Neural progenitor cell (in vitro differentiated cells): ENCODE measurements around the gene SLC6A7. TPM values are rescaled to one million over a fixed set of nuclear protein-coding genes. Genes with fewer than 3 reads are reported as not detected.
"Not testable (repeated sequence)": the region's sequence is repeated elsewhere in the genome, so short reads cannot be mapped to it uniquely, and the experiment has no call there.

ENCODE experiments used
- DNase-seq: peaks from one replicate; pipeline ENCODE4 v3.0.0-alpha.2; 2016; ENCODE audit warnings: low spot score
- H2AFZ ChIP-seq: fragments of 200-600 bp; sonication (generic); replicated peaks from 2 replicates; pipeline ENCODE4 v1.6.1; 2016; ENCODE audit warnings: antibody characterized with exemption
- H3F3A ChIP-seq: fragments of 200-600 bp; sonication (generic); 2 replicates; pipeline ENCODE4 v1.6.1; 2016; ENCODE audit warnings: antibody characterized with exemption, low read depth
- H3K27ac ChIP-seq: fragments of 200-600 bp; sonication (generic); 2 replicates; pipeline ENCODE4 v1.5.1; 2016; ENCODE audit warnings: mild to moderate bottlenecking
- H3K27me3 ChIP-seq: fragments of 200-600 bp; sonication (generic); 2 replicates; pipeline ENCODE4 v1.6.1; 2016; ENCODE audit warnings: mild to moderate bottlenecking, moderate library complexity
- H3K36me3 ChIP-seq: fragments of 200-600 bp; sonication (generic); 2 replicates; pipeline ENCODE4 v1.5.1; 2016
- H3K4me1 ChIP-seq: fragments of 200-600 bp; sonication (generic); 2 replicates; pipeline ENCODE4 v1.6.1; 2016; ENCODE audit warnings: mixed run types
- H3K4me2 ChIP-seq: fragments of 200-600 bp; sonication (generic); 2 replicates; pipeline ENCODE4 v1.6.1; 2016
- H3K4me3 ChIP-seq: fragments of 200-600 bp; sonication (generic); 2 replicates; pipeline ENCODE4 v1.5.1; 2016
- H3K79me2 ChIP-seq: fragments of 200-600 bp; sonication (generic); 2 replicates; pipeline ENCODE4 v1.6.1; 2016; ENCODE audit warnings: low read depth
- H3K9ac ChIP-seq: fragments of 200-600 bp; sonication (generic); 2 replicates; pipeline ENCODE4 v1.6.1; 2016
- H3K9me3 ChIP-seq: fragments of 200-600 bp; sonication (generic); 2 replicates; pipeline ENCODE4 v1.5.1; 2016; ENCODE audit warnings: low read depth
- H4K20me1 ChIP-seq: fragments of 200-600 bp; sonication (generic); 2 replicates; pipeline ENCODE4 v1.6.1; 2016; ENCODE audit warnings: low read depth
- H3K27ac Mint-ChIP-seq: 3 replicates; pipeline ENCODE4 v1.8.0; 2021; ENCODE audit warnings: mixed read lengths
- H3K27me3 Mint-ChIP-seq: 2 replicates; pipeline ENCODE4 v1.8.0; 2022; ENCODE audit warnings: low read depth, mild to moderate bottlenecking, inconsistent platforms, moderate library complexity, mixed read lengths; ENCODE audit not compliant: insufficient read depth
- H3K36me3 Mint-ChIP-seq: 3 replicates; pipeline ENCODE4 v1.8.0; 2021; ENCODE audit warnings: mixed read lengths
- H3K4me1 Mint-ChIP-seq: 3 replicates; pipeline ENCODE4 v1.8.0; 2021; ENCODE audit warnings: mixed read lengths
- H3K4me3 Mint-ChIP-seq: 3 replicates; pipeline ENCODE4 v1.8.0; 2021; ENCODE audit warnings: mild to moderate bottlenecking, moderate library complexity, mixed read lengths
- H3K9me3 Mint-ChIP-seq: 3 replicates; pipeline ENCODE4 v1.8.0; 2020; ENCODE audit warnings: mixed read lengths
- EZH2 ChIP-seq: fragments of 200-600 bp; sonication (generic); IDR thresholded peaks from 2 replicates; pipeline ENCODE4 v1.6.1; 2017; ENCODE audit warnings: antibody characterized with exemption, mild to moderate bottlenecking, moderate library complexity
- EZH2phosphoT487 ChIP-seq: fragments of 200-600 bp; sonication (generic); IDR thresholded peaks from 2 replicates; pipeline ENCODE4 v1.6.1; 2017; ENCODE audit warnings: antibody characterized with exemption
- total RNA-seq: library from RNA; depleted of rRNA; stranded (reverse); fragments of >200 nt; gene quantifications from 2 replicates; pipeline ENCODE4 v1.2.3, GENCODE V29; 2015; ENCODE audit warnings: low replicate concordance
- TF ChIP-seq, protein P1 (sequence below): fragments of 200-600 bp; sonication (generic); IDR thresholded peaks from 2 replicates; pipeline ENCODE4 v1.5.1; 2017; ENCODE audit warnings: antibody characterized with exemption, mild to moderate bottlenecking

The SLC6A7 gene
- total RNA-seq, 1 donor from 2014 or later: not detected

DNA sequence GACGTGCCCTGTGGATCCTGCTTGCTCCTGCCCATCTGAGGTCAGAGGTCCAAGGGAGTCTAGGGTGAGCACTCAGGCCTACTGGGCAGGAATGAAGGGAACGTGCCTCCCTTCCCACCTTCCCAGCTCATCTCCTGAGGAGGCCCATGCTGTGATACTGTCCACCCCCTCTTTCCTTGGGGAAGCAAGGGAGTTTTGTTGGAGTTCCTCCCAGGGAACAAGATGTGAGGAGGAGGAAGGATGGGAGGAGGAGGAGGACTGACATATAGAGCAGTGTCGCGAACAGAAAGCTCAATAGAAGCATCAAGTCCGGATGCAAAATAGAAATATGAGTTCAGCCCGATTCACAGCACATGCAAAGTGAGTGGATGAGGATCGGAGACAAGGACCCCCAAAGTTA is 41.0 kb downstream of the SLC6A7 start:
- no peak overlapping the region for H3K4me2 ChIP-seq
- no peaks in the 10 kb centered on the region for H3K27me3 ChIP-seq
- no peak overlapping the region for H3K4me3 Mint-ChIP-seq
- no peaks in the 10 kb centered on the region for H3K9me3 Mint-ChIP-seq
- no peak overlapping the region for H2AFZ ChIP-seq
- H3K27me3 Mint-ChIP-seq: peaks cover 4% of the 10 kb centered on the region
- H3K79me2 ChIP-seq: no peaks in the 10 kb centered on the region
- H3K4me1 ChIP-seq: no peaks in the 10 kb centered on the region
- H3K4me3 ChIP-seq: no peak overlapping the region
- TF ChIP-seq EZH2: no peak
- TF ChIP-seq, protein P1, sequence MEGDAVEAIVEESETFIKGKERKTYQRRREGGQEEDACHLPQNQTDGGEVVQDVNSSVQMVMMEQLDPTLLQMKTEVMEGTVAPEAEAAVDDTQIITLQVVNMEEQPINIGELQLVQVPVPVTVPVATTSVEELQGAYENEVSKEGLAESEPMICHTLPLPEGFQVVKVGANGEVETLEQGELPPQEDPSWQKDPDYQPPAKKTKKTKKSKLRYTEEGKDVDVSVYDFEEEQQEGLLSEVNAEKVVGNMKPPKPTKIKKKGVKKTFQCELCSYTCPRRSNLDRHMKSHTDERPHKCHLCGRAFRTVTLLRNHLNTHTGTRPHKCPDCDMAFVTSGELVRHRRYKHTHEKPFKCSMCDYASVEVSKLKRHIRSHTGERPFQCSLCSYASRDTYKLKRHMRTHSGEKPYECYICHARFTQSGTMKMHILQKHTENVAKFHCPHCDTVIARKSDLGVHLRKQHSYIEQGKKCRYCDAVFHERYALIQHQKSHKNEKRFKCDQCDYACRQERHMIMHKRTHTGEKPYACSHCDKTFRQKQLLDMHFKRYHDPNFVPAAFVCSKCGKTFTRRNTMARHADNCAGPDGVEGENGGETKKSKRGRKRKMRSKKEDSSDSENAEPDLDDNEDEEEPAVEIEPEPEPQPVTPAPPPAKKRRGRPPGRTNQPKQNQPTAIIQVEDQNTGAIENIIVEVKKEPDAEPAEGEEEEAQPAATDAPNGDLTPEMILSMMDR: no peak
- TF ChIP-seq EZH2phosphoT487: no peak
- no peaks in the 10 kb centered on the region for H4K20me1 ChIP-seq
- peaks cover 4% of the 10 kb centered on the region for H3K36me3 Mint-ChIP-seq
- H3K27ac Mint-ChIP-seq: peak overlapping the region; percentile 15
- H3K9ac ChIP-seq: no peak overlapping the region
- no peak for DNase-seq
- H3K27ac ChIP-seq: no peak overlapping the region
- no peaks in the 10 kb centered on the region for H3K9me3 ChIP-seq
- H3F3A ChIP-seq: no peaks in the 10 kb centered on the region
- H3K4me1 Mint-ChIP-seq: peaks cover 26% of the 10 kb centered on the region
- no peaks in the 10 kb centered on the region for H3K36me3 ChIP-seq

DNA sequence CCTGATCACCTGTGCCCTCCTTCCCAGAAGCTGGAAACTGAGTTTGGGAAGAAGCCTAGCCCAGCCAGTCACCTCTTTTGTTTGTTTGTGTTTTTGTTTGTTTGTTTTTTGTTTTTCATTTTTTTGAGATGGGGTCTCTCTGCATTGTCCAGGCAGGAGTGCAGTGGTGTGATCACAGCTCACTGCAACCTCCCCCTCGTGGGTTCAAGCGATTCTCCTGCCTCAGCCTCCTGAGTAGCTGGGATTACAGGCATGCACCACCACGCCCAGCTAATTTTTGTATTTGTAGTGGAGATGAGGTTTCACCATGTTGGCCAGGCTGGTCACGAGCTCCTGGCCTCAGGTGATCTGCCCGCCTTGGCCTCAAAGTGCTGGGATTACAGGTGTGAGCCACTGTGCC is 43.8 kb downstream of the SLC6A7 start:
- not testable (repeated sequence) for H3K9me3 ChIP-seq, H3K36me3 Mint-ChIP-seq, H3K4me3 Mint-ChIP-seq, H3K4me1 ChIP-seq, H3K9me3 Mint-ChIP-seq, H3K9ac ChIP-seq, H3K27me3 ChIP-seq, H3K36me3 ChIP-seq, H3K27ac ChIP-seq, H3K4me2 ChIP-seq, H2AFZ ChIP-seq, H4K20me1 ChIP-seq, H3K4me3 ChIP-seq, H3K27me3 Mint-ChIP-seq, H3K79me2 ChIP-seq, H3F3A ChIP-seq, DNase-seq, H3K27ac Mint-ChIP-seq
- H3K4me1 Mint-ChIP-seq: peaks cover 17% of the 10 kb centered on the region

DNA sequence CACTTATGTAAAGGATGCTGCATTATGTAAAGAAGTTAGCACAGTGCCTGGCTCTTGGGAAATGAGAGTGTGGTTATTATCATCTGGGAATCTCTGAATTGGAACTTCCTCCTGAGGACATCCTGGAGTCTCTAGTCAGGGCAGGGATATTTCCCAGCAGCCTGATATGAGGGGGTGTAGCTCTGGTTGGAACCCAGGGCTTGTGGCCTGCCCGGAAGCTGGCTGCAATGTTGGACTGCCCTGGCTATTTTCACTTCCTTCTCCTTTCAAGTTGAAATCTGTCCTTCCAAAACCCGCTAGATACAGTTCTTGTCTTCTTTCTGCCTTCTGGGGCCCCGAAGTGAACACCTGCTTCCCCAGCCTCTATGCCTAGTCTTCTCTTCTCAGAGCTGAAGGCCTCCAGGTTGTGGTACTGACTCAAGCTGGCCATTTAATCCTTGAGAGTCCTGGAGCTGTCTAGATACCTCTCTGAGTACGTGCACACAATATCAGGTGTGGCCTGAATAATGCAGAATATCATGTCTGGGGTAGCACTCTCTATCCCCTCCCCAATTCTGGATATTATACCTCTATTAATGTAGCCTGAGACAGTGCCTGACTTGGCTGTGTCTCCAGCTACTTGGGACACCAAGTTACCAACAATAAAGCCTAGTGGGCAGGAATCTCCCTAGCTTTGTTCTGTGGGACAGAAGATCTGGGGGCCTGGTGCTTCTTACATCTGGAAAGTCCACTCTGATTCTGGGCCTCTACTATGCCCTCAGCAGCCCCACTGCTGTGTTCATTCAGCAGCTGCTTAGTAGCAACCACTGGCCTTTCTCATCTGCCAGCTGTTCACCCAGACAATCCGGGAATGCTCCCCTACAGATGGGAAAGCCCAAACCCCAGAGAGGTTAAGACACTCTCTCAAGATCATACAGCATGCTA is 45.0 kb downstream of the SLC6A7 start:
- Histone ChIP-seq H3K27me3 (no peaks in the 10 kb centered on the region), H2AFZ (no peak overlapping the region), H3K9ac (no peak overlapping the region), H3K79me2 (no peaks in the 10 kb centered on the region), H3K4me2 (no peak overlapping the region), H3K4me1 (no peaks in the 10 kb centered on the region), H4K20me1 (no peaks in the 10 kb centered on the region), H3K27ac (no peak overlapping the region), H3K9me3 (no peaks in the 10 kb centered on the region), H3K4me3 (no peak overlapping the region), H3K36me3 (no peaks in the 10 kb centered on the region), H3F3A (no peaks in the 10 kb centered on the region)
- Mint-ChIP-seq H3K27me3 (peaks cover 6% of the 10 kb centered on the region), H3K27ac (peak overlapping the region; percentile 50), H3K36me3 (peaks cover 3% of the 10 kb centered on the region), H3K4me3 (no peak overlapping the region), H3K4me1 (peaks cover 17% of the 10 kb centered on the region), H3K9me3 (no peaks in the 10 kb centered on the region)
- TF ChIP-seq EZH2phosphoT487 (no peak), EZH2 (no peak)
- TF ChIP-seq, protein P1: no peak
- no peak for DNase-seq

- no peaks in the 10 kb centered on the region for H3K9me3 ChIP-seq
- H3K79me2 ChIP-seq: no peaks in the 10 kb centered on the region
- H2AFZ ChIP-seq: no peak overlapping the region
- peaks cover 6% of the 10 kb centered on the region for H3K27me3 Mint-ChIP-seq
- H3K27me3 ChIP-seq: no peaks in the 10 kb centered on the region
- no peaks in the 10 kb centered on the region for H3K9me3 Mint-ChIP-seq
- no peak overlapping the region for H3K9ac ChIP-seq
- H3K4me1 ChIP-seq: no peaks in the 10 kb centered on the region
- no peak overlapping the region for H3K4me3 ChIP-seq
- H3K27ac ChIP-seq: no peak overlapping the region
- H3F3A ChIP-seq: no peaks in the 10 kb centered on the region
- TF ChIP-seq EZH2phosphoT487 (no peak), EZH2 (no peak)
- TF ChIP-seq, protein P1: no peak
- no peak overlapping the region for H3K4me3 Mint-ChIP-seq
- no peaks in the 10 kb centered on the region for H3K36me3 ChIP-seq
- peaks cover 3% of the 10 kb centered on the region for H3K36me3 Mint-ChIP-seq
- peaks cover 17% of the 10 kb centered on the region for H3K4me1 Mint-ChIP-seq
- no peaks in the 10 kb centered on the region for H4K20me1 ChIP-seq
- no peak overlapping the region for H3K4me2 ChIP-seq
- H3K27ac Mint-ChIP-seq: peak overlapping the region; percentile 50
- no peak for DNase-seq
Measured at GRCh38 chr5:150235500-150235854, 45.6 kb downstream of the SLC6A7 start.
